ENCODE measurements around the gene FKBP11. TPM values are rescaled to one million over a fixed set of nuclear protein-coding genes. Genes with fewer than 3 reads are reported as not detected.

FKBP11 gene
- total RNA-seq, 1 donor from 2014 or later: 5.9 TPM

Small RNAs within 50 kb of the gene (small RNA-seq; reads per million reads assigned to genes)
- gene AC073610.1 (ENCODE audit: low replicate concordance): not detected
- gene RNU6-600P (ENCODE audit: low replicate concordance): not detected

Other genes with a start within 250 kb of the FKBP11 start
- gene KANSL2, start 243.3 kb downstream of the FKBP11 start, total RNA-seq: 72.5 TPM
- gene CCNT1, start 208.8 kb downstream of the FKBP11 start, total RNA-seq: 30.0 TPM
- 28.8 TPM for gene ADCY6, start 136.4 kb downstream of the FKBP11 start, total RNA-seq
- gene CACNB3, start 107.0 kb downstream of the FKBP11 start, total RNA-seq: 42.8 TPM
- 53.1 TPM for gene DDX23, start 73.3 kb downstream of the FKBP11 start, total RNA-seq
- gene RND1, start 59.6 kb downstream of the FKBP11 start, total RNA-seq: 27.5 TPM
- gene ARF3, start 32.0 kb upstream of the FKBP11 start, total RNA-seq: 70.3 TPM
- gene WNT10B, start 46.2 kb upstream of the FKBP11 start, total RNA-seq: 6.6 TPM
- not detected for gene WNT1, start 52.8 kb upstream of the FKBP11 start, total RNA-seq
- gene DDN, start 73.9 kb upstream of the FKBP11 start, total RNA-seq: 11.1 TPM
- 19.4 TPM for gene PRKAG1, start 93.3 kb upstream of the FKBP11 start, total RNA-seq
- 38.4 TPM for gene KMT2D, start 135.3 kb upstream of the FKBP11 start, total RNA-seq
- gene RHEBL1, start 144.5 kb upstream of the FKBP11 start, total RNA-seq: 0.49 TPM
- under 0.01 TPM for gene DHH, start 169.3 kb upstream of the FKBP11 start, total RNA-seq
- 59.5 TPM for gene LMBR1L, start 185.4 kb upstream of the FKBP11 start, total RNA-seq
- gene TUBA1B, start 205.9 kb upstream of the FKBP11 start, total RNA-seq: 782 TPM

Data from temporal lobe (tissue), 2 donors.